Spleen (tissue), 11 donors: ENCODE data around the gene ICOS. TPM values are rescaled to one million over a fixed set of nuclear protein-coding genes. Genes with fewer than 3 reads are reported as not detected.

Experiments
- DNase-seq: peaks from one replicate; pipeline ENCODE4 v3.0.0-alpha.2; 2020
- H3K27ac ChIP-seq, 8 donors: fragments of 200-600 bp; sonication (generic) in 7 of 8; 1 replicate in 4 of 8; 2 replicates in 4 of 8; pipeline versions ENCODE4 v1.5.0 to v1.8.0; 2016 to 2021; ENCODE audit warnings: inconsistent platforms in 4 of 8, mild to moderate bottlenecking in 4 of 8, moderate library complexity in 1 of 8
- H3K27me3 ChIP-seq, 7 donors: fragments of 200-600 bp; sonication (generic) in 6 of 7; replicated peaks in 1 of 7; 1 replicate in 4 of 7; 2 replicates in 3 of 7; pipeline versions ENCODE4 v1.5.0 to v1.8.0; 2016 to 2021; ENCODE audit warnings: inconsistent platforms in 3 of 7, mild to moderate bottlenecking in 1 of 7
- H3K36me3 ChIP-seq, 6 donors: fragments of 200-600 bp; sonication (generic) in 5 of 6; 1 replicate in 4 of 6; 2 replicates in 2 of 6; pipeline versions ENCODE4 v1.5.0 to v1.8.0; 2016 to 2021; ENCODE audit warnings: inconsistent platforms in 2 of 6
- H3K4me1 ChIP-seq, 6 donors: fragments of 200-600 bp; sonication (generic) in 5 of 6; 1 replicate in 3 of 6; 2 replicates in 3 of 6; pipeline versions ENCODE4 v1.5.0 to v1.8.0; 2016 to 2021; ENCODE audit warnings: inconsistent platforms in 3 of 6
- H3K4me3 ChIP-seq, 8 donors: fragments of 200-600 bp; sonication (generic) in 7 of 8; 1 replicate in 4 of 8; 2 replicates in 4 of 8; pipeline versions ENCODE4 v1.5.0 to v1.8.0; 2016 to 2021; ENCODE audit warnings: inconsistent platforms in 4 of 8, mild to moderate bottlenecking in 4 of 8, moderate library complexity in 2 of 8
- H3K9me3 ChIP-seq, 8 donors: fragments of 200-600 bp; sonication (generic) in 7 of 8; 1 replicate in 4 of 8; 2 replicates in 4 of 8; pipeline versions ENCODE4 v1.5.0 to v1.8.0; 2016 to 2021; ENCODE audit warnings: inconsistent platforms in 4 of 8
- POLR2A ChIP-seq, 3 donors: fragments of 450-650 bp; IDR thresholded peaks; one replicate each; pipeline ENCODE4 v1.5.1; 2017; ENCODE audit warnings: antibody characterized with exemption in 3 of 3, mild to moderate bottlenecking in 1 of 3
- POLR2AphosphoS5 ChIP-seq, 3 donors: sonication (generic); formaldehyde crosslinking; IDR thresholded peaks; one replicate each; pipeline ENCODE4 v1.5.1; 2017; ENCODE audit warnings: antibody characterized with exemption in 3 of 3
- WGBS, 5 donors: extraction: QIAGEN DNeasy Blood & Tissue Kit in 3 of 5; methylation state at CpG; one replicate each; pipeline versions ENCODE4 v1.1.5 to v1.1.7; 2013 to 2018; 5-methylcytosine and 5-hydroxymethylcytosine counted together
- intact Hi-C: fragments of 100-400 bp; cut with DNase I; formaldehyde crosslinking; loops from one replicate; pipeline ENCODE4 v1.15.0; 2023; ENCODE audit warnings: low total_unique reads
- polyA plus RNA-seq, 3 donors: library from polyadenylated mRNA; stranded (reverse); fragments of 200-250 nt; gene quantifications; one replicate each; pipeline ENCODE4 v1.2.1, GENCODE V29; 2013
- total RNA-seq, 7 donors: library from RNA; depleted of rRNA in 3 of 7; stranded (reverse); fragments of >200 nt in 3 of 7; fragmentation: NEBNext Ultra II Directional in 4 of 7; extraction: Animal tissue kit (Norgen Biotek cat#: 25700) in 4 of 7; gene quantifications; one replicate each; pipeline versions ENCODE4 v1.1.0 to v1.2.1, GENCODE V29; 2016 to 2021
- TF ChIP-seq, protein P1 (sequence below), 11 experiments: fragments of 200-600 bp in 7 of 11; fragments of 450-650 bp in 4 of 11; sonication (generic) in 4 of 11; IDR thresholded peaks in 8 of 11; conservative IDR thresholded peaks in 3 of 11; 1 replicate in 7 of 11; 2 replicates in 4 of 11; pipeline versions ENCODE4 v1.4.0 to v1.8.0; 2016 to 2021; ENCODE audit warnings: antibody characterized with exemption in 11 of 11, inconsistent platforms in 4 of 11, mild to moderate bottlenecking in 1 of 11
- donor health status: healthy with polysubstance abuse.
- donor health status: DM: no; HTN: no; CAD: no; lungs with moderate emphysema.
- donor health status: DM: no; HTN: no; CAD: no.
- donor health status: Bipolar disorder and iron deficiency.
- donor health status: healthy.
- donor health status: DM: no; HTN: no; CAD: no.
- donor health status: DM: yes; HTN: yes; CAD: no.

ICOS gene
- total and polyA plus RNA-seq, 10 donors, result 1.2 to 5.0 (median 3.6) TPM

DNA sequence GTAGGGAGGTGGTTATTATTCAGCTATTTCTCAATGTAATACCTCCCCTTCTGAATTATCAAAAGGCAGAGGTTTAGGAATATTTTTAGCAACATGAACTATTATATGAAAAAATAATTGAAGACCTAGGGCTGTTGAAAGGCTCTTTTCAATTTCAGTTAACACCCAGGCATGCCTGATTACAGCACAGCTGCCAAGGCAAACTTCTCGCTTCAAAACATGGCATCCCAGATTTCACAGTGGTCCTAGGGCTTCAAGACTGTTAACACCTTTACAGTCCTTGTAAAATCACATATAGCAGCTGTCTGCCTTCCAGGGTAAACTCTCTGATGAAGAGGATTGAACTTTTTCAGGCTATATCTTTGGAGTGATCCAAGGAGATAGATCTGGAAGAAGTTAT, 45.8 kb upstream of the ICOS start:
- no peak for DNase-seq
- H3K4me3 ChIP-seq, result no peak overlapping the region
- no peak for TF ChIP-seq POLR2A (IDR thresholded peaks at IDR 0.05)
- no peak for TF ChIP-seq POLR2AphosphoS5 (IDR thresholded peaks at IDR 0.05)
- TF ChIP-seq, protein P1, sequence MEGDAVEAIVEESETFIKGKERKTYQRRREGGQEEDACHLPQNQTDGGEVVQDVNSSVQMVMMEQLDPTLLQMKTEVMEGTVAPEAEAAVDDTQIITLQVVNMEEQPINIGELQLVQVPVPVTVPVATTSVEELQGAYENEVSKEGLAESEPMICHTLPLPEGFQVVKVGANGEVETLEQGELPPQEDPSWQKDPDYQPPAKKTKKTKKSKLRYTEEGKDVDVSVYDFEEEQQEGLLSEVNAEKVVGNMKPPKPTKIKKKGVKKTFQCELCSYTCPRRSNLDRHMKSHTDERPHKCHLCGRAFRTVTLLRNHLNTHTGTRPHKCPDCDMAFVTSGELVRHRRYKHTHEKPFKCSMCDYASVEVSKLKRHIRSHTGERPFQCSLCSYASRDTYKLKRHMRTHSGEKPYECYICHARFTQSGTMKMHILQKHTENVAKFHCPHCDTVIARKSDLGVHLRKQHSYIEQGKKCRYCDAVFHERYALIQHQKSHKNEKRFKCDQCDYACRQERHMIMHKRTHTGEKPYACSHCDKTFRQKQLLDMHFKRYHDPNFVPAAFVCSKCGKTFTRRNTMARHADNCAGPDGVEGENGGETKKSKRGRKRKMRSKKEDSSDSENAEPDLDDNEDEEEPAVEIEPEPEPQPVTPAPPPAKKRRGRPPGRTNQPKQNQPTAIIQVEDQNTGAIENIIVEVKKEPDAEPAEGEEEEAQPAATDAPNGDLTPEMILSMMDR (IDR thresholded peaks at IDR 0.05 in 8 of 11, conservative IDR thresholded peaks at IDR 0.05 in 3 of 11), result no peak
- WGBS, 5 donors, result 94 to 100% (median 95%) methylated on average over 1 of the region's 1 CpG
- H3K36me3 ChIP-seq, result no peaks in the 10 kb centered on the region
- no peaks in the 10 kb centered on the region for H3K9me3 ChIP-seq
- intact Hi-C loops, result no loop called here
- H3K27ac ChIP-seq, result no peak overlapping the region
- no peaks in the 10 kb centered on the region for H3K27me3 ChIP-seq
- H3K4me1 ChIP-seq, result peaks cover 0 to 29% (median 3%) of the 10 kb centered on the region in 6 donors

DNA sequence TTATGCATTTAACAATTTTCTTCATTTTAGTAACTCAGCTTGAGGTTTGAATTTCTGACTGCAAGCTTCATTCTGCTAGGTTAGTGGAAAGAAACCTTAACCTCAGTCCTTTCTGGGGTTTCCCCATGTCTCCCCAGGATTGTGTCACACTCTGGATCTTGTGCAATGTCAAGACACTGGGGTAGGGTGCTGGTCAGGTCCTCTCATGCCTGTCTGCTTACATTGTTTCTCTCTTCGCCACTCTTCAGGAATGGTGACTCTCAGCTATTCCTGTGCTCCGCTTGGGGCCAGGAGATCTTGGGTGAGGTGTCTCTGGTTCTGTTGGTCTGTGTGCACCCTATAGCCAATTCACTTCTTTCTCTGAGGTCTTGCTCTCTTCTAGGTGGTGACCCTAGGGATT, 45.1 kb upstream of the ICOS start:
- Histone ChIP-seq H3K36me3 (no peaks in the 10 kb centered on the region), H3K4me3 (no peak overlapping the region), H3K27me3 (no peaks in the 10 kb centered on the region), H3K9me3 (no peaks in the 10 kb centered on the region), H3K4me1 (peaks cover 0 to 24% (median under 1%) of the 10 kb centered on the region in 6 donors), H3K27ac (peak overlapping the region in 2 of 8 donors; percentile 36 to 37)
- intact Hi-C loops, result no loop called here
- DNase-seq, result no peak
- WGBS, 5 donors, result 64 to 91% (median 64%) methylated on average over 2 of the region's 2 CpGs
- TF ChIP-seq, protein P1 (IDR thresholded peaks at IDR 0.05 in 8 of 11, conservative IDR thresholded peaks at IDR 0.05 in 3 of 11), result no peak
- peak in 1 of 3 donors; percentile 44 for TF ChIP-seq POLR2AphosphoS5 (IDR thresholded peaks at IDR 0.05)

DNA sequence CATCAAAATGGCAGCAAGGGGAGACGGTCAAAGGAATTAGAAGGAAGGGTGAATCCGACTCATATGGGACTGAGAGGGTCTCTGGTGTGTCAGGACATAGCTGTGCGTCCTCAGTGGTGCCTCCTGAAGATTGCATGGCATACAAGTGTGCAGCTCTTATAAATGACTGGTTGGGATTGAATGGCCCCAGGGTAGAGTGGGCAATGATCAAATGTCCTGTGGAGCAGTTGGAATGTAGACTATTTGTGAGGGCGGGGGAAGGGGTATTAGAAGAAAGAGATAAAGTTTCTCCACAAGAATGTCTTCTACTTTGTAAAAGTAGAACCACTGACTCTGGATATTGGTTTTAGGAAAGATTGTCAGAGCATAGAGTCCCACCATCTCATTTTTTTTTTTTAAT, 44.4 kb upstream of the ICOS start:
- peaks cover 0 to 24% (median 4%) of the 10 kb centered on the region in 6 donors for H3K4me1 ChIP-seq
- no peak overlapping the region for H3K4me3 ChIP-seq
- TF ChIP-seq, protein P1 (IDR thresholded peaks at IDR 0.05 in 8 of 11, conservative IDR thresholded peaks at IDR 0.05 in 3 of 11), result no peak
- TF ChIP-seq POLR2AphosphoS5 (IDR thresholded peaks at IDR 0.05) (no peak), POLR2A (IDR thresholded peaks at IDR 0.05) (no peak)
- intact Hi-C loops, result no loop called here
- no peaks in the 10 kb centered on the region for H3K9me3 ChIP-seq
- H3K27me3 ChIP-seq, result no peaks in the 10 kb centered on the region
- no peak for DNase-seq
- H3K27ac ChIP-seq, result no peak overlapping the region
- 84 to 96% (median 91%) methylated on average over 4 of the region's 4 CpGs for WGBS, 5 donors
- no peaks in the 10 kb centered on the region for H3K36me3 ChIP-seq

DNA sequence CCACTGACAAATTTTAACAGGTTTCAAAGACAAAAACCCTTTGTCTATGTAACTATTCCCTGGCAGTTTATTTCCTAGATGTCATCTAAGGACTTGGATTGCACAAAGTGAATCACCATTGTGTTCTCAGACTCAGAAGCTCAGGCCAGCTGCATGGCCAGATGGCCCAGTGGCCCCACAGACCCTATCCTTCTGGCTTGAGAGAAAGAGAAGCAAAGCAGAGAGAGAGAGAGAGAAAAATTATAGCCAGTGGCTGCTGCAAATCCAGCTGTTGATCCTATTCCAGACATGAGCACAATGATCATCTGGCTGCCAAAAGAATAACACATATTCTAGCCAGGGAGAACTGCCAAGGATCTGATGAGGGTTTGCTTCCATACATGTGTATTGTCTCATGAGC, 43.2 kb upstream of the ICOS start:
- peaks cover 0 to 34% (median 13%) of the 10 kb centered on the region in 6 donors for H3K4me1 ChIP-seq
- H3K36me3 ChIP-seq, result no peaks in the 10 kb centered on the region
- H3K27ac ChIP-seq, result no peak overlapping the region

More for the DNA sequence above, 43.2 kb upstream of the ICOS start:
- DNase-seq, result no peak
- Histone ChIP-seq H3K27me3 (no peaks in the 10 kb centered on the region), H3K9me3 (no peaks in the 10 kb centered on the region), H3K4me3 (no peak overlapping the region)
- intact Hi-C loops, result no loop called here
- TF ChIP-seq, protein P1 (IDR thresholded peaks at IDR 0.05 in 8 of 11, conservative IDR thresholded peaks at IDR 0.05 in 3 of 11), result no peak
- TF ChIP-seq POLR2A (IDR thresholded peaks at IDR 0.05) (no peak), POLR2AphosphoS5 (IDR thresholded peaks at IDR 0.05) (no peak)
